GM19238 (cell line): ENCODE results near the gene MEN1.
A peak's percentile ranks its signal among the peaks of the same experiment; 100 is the strongest.

Experiments
- DNase-seq: peaks from one replicate; pipeline ENCODE4 v3.0.0; 2011; ENCODE audit warnings: low spot score; ENCODE audit not compliant: insufficient read length

The MEN1 gene

DNA sequence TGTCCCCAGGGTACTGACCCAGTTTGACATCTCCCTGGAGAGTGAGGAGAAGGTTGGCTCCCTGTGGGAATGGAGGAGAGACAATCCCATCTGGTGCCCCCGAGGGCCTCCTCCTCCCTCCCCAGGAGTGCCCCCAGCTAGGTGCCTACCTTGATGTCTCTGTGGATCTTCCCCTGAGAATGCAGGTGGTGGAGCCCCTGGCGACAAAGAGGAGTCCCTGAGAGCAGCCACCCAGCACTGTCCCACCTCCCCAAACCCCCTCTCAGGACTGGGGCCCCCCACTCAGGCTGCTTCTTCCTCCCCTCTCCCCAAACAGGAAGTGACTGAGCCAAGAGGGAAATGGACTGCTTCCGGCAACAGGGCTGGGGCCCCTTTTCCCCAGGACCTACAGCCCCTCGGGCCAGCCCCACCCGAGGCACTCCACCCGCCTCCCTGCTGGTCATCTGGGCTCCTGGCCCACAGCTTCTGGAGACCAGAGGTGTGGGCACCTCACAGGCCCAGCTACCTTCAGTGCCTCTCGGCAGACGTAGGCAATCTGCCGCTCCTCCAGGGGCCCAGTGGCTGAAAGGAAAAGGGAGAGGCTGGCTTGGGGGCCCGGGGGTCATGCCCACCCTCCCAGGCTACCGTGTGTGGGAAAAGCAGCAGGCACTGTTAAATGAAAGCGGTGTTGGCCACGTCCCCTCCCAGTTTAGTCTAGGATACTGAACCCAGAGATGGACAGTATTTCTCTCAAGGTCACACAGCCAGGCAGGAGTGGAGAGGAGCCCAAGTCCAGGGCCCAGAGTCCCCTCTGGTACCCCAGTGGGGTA, 8.6 kb downstream of the MEN1 start:
- no peak for DNase-seq

DNA sequence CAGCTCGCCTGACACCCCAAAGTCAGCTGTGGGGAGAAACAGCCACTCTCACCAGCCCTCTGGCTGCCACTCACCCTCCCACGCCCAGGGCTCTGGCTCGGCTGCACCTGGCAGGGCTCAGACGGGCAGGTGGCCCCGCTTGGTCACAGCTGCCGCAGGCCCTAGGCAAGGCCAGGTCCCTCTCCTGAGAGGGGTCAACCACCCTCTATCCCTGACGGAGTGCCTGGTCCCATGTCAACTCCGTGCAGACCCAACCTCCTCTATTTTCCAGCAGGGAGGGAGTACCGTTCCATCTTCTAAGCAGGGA, 9.2 kb downstream of the MEN1 start:
- no peak for DNase-seq

DNA sequence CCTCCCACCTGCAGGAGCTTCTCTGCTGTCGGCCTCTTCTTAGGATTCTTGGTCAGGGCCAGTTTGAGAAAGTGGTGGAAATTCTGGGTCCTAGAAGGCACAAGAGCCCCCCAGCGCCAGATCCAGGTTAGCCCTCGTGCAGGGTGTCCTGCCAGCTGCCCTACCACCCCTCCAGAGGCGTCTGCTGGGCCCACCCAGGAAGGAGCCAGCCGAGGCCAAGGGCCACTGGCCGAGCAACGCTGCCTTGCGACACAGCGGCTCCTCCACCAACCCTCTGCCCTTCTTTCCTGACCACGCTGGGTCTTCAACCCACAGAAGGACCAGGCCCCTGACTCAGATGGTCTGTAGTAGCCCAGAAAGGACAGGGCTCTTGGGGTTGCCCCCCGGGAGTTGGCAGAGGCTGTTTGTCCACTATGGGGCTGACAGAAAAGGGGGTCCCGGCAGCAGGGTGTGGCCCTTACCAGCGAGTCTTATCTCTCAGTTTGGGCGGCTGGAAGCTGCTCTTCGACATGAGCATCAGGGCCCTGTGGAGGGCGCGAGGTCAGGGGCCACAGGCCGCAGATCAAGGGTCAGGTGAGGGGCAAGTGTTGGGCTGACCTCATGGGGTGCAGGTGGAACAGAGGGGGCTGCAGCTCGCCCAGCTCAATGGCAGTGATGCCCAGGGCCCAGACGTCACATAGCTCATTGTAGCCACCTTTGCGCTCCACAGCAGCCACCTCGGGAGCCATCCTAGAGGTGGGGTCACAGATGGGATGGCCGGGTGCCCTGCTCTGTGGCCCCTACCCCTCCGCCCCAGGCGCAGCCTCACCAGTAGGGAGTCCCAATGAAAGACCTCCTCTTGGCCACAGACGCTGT, 9.8 kb downstream of the MEN1 start:
- DNase-seq = no peak

DNA sequence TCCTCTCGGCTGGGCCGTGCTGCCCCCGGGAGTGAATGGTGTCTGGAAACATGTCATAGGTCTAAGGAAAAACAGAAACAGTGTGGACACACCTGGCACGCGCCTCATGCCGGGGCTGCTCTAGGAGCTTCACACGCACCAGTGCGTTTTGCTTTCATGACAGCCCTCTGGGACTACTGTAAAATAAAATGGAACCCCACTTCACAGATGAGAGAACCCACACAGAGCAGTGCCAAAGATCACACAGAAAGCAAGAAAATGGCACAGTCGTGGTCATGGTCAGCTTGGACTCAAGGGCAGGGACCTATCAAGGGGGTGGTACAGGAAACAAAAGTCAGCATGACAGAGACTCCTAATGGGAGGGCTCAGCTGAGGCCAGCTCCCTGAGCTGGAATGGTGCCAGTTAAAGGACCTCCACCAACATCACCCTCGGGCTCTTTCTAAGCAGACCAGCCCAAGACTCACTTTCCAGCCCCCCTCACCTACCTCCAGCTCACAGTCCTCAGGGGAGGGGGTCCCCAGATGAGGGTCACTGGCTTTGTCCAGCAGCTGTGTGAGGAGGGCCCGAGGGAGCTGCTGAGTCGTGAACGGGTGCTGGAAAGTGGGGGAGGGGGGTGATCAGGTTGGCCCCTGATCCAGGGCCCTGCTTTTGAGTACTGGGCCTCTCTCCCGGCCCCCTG, 10.6 kb downstream of the MEN1 start:
- peak; percentile 50 for DNase-seq

DNA sequence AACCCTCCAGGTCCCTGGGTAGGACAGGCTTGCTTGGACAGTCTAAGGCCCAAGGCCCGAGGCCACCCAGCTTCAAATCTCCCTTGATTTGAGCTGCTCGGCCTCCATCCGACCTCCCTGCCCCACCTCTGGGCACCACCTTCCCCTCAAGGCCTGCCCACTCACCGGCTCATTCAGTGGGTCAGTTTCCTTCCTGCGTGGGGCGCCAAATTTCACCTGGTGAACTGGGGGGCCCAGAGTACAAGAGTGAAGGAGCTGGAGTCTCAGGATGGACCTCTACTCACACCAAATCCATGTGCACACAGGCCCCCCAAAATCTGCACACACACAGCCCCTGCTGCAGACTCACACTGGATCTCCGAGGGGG, 11.1 kb downstream of the MEN1 start:
- DNase-seq = no peak

DNA sequence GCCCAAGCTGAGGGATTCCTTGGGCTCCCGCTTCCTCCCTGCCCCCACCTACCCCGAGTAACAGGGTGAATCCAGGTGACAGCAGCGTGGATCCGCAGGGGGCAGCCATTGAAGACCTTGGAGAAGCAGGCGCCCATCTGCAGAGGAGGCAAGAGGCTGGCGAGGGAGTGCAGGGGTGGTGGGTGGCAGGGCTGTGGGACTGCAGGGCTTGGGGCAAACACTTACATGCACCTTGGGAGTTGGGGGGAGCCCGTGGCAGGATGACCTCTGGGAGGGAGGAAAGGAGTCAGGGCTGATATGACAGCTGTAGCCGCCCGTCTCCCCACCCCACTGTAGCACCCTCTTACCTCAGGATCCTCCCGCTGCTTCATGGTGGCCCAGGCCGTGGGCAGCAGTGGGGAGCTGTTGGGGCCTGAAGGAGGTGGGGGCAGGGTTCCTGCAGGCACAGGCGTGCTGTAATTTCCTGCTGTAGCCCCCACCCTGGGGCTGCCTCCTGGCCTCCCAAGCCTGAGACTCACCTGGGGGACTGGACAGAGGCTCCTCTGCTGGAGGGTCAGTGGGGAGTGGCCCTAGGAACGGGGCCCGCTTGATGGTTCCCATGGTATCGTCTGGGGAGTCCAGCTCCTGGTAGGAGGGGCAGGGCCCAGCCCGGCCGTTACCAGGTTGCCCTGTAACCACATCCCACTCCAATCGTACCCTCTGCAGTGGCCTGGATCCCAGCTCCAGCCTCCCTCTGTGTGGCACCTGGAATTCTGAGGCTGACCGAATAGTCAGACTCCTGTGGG, 13.4 kb downstream of the MEN1 start:
- DNase-seq = no peak

DNA sequence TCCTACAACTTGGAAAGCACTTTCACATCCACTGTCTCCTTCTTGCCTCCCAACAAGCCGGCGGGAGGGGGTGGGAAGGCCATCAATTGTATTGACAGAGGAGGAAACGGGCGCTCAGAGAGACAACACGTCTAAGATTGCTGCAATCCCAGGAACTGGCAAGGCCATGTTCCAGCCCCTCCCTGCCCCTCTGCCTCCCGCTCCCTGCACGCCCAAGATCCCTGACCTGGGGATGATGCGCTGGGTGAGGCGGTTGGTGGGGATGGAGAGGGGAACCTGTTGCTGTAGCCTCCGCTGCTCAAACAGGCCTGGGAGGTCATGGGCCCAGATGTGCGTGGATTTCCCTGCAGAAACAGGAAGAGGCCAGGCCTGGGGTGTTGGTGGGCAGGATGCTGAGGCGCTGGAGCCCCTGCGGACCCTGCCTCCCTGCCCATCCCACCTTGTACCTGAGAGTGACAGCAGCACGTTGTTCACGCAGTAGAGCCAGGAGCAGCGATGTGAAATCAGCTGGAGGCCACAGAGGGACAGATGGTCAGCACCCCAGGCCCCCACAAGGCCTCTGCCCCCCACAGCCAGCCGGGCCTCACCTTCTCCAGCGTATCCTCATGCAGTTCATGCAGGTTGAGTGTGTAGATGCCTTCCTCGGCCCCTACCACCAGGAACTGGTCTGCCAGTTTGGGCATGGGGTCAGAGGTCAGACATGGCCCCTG, 14.1 kb downstream of the MEN1 start:
- DNase-seq = no peak

DNA sequence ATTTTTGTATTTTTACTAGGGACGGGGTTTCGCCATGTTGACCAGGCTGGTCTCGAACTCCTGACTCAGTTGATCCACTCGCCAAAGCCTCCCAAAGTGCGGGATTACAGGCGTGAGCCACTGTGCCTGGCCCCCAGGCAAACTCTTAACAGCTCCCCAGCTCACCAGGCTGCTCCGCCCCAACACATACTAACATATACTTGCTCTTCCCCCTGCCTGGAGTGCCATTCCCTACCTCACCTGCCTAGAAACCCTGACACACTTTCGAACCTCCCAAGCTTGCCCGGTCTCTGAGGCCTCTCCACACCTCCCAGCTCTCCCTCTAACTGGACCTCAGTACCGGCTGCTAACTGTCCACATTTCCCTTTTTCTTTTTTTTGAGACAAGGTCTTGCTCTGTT, 15.8 kb downstream of the MEN1 start:
- no peak for DNase-seq

DNA sequence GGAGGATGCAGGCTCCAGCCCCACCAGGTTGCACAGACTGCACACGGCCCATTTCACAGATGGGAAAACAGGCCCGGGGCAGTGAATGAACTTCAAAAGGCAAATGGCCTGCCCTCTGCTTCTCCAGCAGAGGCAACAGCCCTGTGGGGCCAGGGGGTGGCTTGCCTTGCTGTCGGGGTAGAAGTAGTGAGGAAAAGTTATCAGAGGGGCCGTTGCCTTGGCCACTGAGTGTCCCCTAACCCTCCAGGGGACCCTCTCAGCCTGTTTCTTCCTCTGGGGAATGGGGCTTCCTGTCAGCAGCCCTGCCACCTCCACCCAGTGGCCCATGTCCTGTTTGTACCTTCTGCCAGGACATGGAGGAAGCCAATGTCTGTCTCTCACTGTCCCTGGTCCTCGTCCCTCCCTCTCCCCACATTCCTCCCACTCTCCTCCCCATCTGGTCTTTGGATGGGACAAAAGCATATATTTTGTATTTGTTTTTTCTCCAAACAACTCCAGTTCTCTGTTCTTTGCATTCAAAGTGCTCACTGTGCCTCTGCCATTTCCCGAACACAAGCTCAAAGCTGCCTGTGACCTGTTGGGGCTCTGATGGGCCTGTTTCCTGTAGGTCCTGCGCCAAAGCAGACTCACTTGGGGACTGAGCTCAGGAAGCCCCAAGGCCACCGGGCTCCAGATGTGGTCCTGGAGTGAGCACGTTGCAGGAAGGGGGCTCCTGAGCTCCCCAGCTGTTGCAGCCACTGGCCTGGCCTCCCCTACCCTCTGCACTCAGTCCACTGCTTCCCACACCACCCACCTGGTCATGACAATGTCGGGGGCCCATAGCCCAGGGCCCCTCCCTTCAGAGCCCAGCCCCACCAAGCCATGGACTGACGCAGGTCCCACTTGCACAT, 16.8 kb downstream of the MEN1 start:
- DNase-seq = no peak

DNA sequence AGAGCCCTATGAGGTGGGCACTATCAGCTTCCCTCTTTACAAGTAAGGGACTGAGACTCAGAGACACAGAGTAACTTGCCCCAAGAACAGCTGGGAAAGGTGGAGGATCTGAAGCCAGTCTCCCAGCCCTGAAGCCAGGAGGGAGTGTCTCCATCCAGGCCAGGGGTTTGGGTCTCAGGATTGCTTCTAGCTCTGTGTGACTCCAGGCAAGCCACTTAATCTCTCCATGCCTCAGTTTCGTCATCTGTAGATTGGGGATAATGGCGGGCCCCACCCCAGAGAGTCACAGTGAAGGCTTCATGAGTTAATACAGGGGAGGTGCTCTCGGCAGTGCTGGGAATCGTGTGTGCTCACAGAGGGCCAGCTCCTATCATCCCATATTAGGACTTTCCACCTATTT, 17.9 kb downstream of the MEN1 start:
- DNase-seq = no peak

DNA sequence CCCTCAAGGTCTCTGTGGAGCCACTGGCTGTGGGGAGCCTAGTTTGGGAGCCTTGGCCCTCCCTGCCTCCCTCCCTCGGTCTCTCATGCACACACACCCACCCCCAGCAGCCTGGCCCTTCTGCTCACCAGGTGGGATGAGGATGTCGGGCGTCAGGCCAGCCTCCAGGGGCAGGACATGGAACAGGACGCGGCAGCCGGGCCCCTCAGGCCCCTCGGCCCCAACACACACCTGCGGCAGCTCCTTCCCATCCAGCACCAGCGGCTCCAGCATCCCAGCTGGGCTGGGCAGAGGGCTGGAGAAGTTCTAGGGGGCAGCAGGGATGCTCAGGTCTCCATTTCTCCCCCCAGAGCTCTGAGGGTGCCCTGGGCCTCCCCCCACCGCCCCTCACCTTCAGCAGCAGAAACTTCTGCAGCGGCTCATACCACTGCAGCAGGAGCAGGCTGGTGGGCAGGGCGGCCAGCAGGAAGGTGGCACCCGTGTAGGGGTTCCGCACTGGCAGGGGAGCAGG, 18.5 kb downstream of the MEN1 start:
- no peak for DNase-seq

DNA sequence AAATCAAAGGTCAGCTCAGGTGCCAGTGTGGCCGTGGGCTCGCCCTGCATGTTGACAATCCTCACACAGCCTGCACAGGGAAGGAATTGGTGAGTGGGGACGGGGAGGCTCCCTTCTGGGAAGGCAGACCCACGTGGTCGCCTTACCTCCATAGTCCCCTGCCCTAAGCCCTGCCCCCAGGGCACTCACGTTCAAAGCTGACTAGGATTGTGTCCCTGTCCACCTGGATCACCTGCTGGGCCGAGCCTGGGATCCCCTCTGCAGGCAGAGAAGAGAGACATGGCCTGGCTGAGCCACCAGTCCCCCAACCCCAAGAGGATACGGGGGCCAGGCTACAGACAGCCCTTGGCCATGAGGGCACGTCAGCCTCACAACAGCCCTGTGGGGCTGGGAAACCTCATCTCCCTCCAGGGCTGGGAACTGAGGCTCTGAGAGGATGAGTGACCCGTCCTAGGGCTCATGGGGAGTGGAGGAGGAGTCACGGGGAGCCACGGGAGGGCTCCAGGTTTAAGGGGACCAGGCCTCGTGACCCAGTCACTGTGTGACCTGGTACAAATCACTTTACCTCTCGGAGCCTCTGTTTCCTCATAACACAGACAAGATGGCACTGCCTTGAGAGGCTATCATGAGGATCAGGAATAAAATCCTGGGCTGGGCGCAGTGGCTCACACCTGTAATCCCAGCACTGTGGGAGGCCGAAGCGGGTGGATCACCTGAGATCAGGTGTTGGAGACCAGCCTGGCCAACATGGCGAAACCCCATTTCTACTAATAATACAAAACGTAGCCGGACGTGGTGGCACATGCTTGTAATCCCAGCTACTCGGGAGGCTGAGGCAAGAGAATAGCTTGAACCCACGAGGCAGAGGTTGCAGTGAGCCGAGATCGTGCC, 19.9 kb downstream of the MEN1 start:
- no peak for DNase-seq

DNA sequence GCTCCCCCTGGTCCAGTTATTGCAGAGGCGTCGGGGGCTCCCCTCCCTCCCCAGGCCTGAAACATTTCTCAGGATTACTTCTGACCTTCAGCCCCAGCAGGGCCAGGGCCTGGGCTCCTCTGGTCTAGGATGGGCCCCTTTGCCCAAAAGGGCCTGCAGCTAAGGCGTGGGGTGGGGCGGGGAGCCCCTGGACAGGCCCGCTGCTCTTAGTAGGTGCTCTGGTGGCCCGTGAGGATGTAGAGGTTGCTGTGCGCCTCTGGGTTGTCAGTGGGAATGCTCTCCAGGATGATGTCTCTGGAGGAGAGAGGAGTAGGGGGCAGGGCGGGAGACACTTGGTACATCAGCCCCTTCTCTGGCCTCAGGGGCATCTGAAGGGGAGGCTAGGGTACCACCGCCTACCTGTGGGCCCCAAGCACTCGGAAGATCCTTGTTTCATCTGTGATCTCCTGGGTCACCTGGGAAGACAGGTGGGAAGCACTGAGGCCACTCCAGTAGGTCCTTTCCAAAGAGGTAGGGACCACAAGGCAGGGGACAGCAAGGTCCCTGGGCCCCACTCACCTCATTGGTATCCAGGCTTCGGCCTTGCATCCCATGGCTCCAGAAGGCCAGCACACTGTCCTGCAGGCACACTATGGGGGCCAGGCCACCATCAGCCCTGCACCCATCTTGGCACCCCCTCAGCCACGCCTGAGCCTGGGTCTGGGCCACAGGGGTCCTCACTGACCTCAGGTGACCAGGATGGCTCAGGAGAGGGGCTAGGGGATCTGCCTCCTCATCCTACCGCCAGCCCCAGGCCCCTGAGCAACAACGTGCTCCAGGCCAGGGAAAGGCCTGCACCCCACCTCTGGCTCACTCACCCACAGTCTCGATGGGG, 20.8 kb downstream of the MEN1 start:
- no peak for DNase-seq

DNA sequence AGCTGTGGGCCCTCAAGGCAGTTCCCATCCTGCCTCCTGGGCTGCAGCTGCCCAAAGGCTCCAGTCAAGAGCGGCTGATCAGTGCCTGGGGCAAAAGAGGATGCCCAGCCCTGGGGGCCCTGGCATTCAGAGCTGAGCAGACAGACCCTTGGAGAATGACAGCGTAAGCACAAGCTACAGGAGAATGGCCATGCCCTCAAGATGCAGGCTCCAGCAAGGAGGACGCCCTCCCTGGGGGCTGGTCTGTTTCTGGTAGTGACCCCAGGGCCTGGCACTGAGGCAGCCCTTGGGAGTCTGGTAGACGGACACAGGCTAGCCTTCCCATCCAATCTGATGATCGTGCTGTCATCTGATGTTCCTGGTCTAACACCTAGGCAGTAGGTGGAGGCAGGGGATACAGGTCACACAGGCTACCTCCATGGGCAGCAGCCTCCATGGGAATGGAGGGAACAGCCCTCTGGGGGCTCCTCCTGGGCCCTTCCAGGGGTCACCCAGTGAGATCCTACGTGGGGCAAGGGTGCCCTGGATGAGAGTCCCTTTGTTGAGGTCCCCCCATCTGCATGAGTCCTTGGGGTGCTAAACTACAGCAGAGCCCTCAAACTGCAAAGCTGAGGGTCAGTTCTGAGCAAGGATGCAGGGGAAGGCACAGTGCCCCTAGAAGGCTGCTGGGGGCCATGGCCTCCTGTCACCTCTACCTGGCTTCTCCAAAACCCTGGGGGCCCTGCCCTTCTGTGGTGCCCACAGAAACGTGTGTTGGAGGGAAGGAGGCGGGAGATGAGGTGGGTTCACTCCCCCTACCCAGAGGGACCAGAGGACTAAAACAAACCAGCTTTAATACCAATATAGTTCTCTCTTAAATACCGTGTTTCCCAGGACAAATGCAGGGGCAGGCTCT, 21.8 kb downstream of the MEN1 start:
- no peak for DNase-seq

DNA sequence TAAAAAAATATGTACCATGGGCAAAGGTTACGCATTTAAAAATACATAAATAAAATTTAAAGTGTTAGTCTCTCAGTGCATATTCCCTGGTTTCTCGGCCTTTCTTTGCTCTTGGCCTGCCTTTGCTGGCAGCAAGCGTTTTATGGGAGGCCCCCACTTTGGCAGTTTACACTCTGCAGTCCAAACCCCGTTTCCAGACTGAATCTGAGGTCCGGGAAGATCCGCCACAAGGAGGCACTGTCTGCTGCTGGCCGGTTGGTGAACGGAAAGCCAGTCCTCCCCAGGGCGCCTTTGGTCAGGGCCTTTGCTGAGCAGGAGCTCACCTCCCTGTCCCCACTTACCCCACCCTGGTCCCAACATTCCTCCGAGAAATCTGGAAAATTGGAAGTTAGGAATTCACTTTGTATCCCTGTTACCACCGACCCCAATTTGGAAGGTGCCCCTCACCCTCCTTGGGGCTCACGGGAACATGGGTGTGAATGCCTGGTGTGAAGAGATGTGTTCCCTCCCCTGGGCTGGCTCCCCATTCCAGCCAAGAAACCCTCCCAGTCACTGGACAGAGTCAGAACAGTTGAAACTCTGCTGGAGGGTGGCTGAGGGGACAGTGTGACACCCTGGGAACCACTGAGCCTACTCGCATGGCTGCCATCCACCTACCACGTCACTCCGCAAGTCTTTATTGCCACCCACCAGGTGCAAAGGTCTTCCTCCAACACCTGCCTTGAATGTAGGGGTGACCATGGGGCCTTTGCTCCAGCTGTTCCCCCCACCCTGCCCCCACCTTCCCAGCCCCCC, 22.6 kb downstream of the MEN1 start:
- peak; percentile 76 for DNase-seq

DNA sequence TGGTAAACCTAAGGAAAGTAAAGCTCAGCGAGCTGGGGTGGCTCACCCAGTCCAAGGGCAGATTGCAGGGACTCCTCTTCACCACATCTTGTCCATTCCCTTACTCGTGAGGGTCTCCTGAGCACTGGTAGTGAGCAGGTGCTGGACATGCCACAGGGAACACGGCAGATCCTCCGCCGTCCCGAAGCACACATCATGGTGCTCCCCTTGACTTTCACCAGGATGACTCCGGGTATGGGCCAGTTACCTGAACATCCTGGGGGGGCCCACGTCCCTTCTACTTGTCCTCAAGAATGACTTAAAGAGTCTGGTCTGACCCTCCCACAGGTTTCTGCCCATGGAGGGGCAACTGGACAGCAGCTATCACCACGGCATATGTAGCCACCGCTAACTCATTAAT, 24.0 kb downstream of the MEN1 start:
- DNase-seq = no peak
